NCI-H2196 (cell line): Measurements from ENCODE around the gene TMPRSS3.

Experiments
- DNase-seq: peaks from one replicate; lab custom pipeline; 2025; ENCODE audit not compliant: unreplicated experiment; lab: John Stamatoyannopoulos, UW

The TMPRSS3 gene

DNA sequence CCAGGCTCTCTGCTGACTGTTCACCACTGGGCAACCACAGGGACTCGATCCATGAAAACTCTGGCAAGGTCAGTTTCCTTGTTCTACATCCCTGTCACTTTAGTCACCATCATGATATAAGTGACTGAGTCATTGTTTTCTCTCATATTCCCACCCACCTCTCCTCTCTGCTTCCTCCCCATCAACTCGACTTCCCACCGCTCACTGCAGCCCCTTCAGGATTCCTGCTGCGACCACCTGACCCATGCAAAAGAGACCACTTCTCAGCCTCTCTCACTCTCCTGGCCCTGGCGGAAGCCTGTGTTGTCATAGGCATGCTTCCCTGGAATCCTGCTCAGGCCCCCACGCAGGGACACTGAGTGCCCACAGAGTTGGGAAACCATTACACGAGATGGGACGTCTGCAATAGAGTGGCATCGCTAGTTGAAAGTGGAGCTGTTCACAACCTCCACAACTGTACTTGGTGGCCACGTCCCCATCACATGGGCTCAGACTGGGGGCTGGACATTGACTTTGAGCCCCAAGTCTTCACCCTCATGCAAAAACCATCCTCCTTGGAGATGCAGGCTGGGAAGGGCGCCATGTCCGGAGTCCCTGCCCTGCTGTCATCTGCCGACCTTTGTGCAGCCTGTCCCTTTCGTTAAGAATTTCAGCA, 43.3 kb downstream of the TMPRSS3 start:
- no peak for DNase-seq

DNA sequence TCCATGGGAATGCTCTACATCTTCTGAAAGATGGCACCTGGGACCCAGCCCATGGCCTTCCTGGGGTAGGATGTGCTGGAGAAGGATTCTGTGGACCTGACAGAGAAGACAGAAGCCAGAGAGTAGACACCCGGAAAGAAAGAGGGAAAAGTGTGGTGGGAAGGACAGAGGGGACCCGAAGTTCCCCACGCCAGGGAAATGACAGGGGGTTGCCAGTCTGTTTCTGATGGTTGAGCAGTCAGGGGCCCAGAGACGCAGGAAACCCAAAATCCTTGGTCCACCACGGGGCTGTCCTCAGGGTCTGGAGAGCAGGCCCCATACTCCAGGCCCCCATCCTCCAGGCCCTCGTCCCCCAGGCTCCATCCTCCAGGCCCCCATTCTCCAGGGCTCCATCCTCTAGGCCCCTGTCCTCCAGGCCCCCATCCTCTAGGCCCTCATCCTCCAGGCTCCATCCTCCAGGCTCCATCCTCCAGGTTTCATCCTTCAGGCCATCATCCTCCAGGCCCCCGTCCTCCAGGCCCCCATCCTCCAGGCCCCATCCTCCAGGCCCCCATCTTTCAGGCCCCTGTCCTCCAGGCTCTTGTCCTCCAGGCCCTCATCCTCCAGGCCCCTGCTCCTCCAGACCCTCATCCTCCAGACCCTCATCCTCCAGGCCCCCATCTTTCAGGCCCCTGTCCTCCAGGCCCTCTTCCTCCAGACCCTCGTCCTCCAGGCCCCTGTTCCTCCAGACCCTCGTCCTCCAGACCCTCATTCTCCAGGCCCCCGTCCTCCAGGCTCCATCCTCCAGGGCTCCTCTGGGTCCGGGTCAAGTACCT, 44.0 kb downstream of the TMPRSS3 start:
- DNase-seq, result no peak

DNA sequence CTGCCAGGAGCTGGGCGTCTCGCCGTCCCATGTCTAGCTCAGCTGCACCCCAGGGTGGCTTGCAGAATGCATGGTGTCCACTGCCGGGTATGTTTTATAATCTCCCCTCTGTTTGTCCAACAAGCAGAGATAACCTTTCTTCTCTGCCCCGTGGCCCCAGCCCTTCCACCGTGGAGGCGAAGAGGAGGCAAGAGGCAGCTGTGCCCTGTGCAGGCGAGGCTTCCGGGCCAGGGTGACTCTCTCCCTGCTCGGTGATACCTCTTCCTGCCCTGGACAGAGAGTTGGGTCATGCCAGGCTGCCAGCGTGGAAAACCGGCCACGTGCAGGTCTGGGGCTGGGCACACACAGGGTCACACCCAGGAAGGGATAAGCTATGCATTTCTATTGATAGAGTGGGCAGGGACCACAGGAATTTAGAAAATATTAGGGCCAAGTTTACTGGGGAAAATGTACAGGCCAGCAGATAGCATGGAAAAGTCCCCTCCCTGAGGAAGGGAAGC, 44.9 kb downstream of the TMPRSS3 start, which contains the start of gene TFF2:
Gene TFF2 (minus strand): TSS at position 68 of the 500 bp plus-strand sequence. CDS start 37 bp downstream, at position 31.
- no peak for DNase-seq

DNA sequence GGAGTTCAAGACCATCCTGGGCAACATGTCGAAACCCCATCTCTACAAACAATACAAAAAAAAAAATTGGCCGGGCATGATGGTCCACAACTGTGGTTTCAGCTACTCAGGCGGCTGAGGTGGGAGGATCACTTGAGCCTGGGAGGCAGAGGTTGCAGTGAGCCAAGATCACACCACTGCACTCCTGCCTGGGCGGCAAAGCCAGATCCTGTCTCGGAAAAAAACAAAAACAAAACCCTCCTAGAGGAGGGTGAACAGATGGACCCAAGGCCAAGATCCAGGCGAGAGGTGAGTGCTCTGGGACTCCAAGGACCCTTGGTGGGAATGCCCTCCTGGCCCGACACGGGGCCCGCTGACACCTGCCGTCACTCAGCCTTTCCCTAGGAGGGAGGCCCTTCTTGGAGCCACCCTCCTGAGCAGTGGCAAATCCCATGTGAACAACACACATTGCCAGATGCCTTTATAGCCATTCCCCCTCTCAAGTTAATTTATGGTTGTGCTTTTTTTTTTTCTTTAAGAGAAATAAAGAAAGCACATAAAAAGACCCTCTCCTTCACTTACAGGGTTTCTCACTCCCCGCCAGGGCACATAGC, 45.4 kb downstream of the TMPRSS3 start:
- no peak for DNase-seq

DNA sequence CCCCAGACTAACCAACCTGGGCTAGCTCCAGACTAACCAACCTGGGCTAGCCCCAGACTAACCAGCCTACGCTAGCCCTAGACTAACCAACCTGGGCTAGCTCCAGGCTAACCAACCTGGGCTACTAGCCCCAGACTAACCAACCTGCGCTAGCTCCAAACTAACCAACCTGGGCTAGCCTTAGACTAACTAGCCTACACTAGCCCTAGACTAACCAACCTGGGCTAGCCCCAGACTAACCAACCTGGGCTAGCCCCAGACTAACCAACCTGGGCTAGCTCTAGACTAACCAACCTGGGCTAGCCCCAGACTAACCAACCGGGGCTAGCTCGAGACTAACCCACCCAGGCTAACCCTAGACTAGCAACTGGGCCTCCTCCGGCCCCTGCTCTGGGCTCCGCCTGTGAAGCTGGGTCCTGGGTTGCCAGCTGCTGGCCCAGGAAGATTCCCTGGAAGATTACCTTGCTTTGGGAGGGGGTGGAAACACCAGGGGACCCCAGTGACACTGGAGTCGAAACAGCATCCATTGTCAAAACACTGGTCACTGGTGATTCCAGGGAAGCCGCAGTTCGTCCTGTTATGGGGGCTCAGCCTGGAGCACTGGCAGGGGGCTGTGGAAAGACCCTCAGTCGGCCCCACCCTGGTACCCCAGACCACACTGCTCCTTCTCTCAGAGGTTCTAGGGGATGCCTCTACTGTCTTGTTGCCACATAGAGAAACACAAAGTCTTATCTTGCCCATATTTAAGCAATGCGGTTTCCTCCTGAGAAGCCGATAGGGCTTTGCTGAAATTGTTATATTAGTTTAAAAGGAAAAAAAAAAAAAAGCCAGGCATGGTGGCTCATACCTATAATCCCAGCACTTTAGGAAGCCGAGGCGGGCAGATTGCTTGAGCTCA, 46.2 kb downstream of the TMPRSS3 start:
- no peak for DNase-seq

DNA sequence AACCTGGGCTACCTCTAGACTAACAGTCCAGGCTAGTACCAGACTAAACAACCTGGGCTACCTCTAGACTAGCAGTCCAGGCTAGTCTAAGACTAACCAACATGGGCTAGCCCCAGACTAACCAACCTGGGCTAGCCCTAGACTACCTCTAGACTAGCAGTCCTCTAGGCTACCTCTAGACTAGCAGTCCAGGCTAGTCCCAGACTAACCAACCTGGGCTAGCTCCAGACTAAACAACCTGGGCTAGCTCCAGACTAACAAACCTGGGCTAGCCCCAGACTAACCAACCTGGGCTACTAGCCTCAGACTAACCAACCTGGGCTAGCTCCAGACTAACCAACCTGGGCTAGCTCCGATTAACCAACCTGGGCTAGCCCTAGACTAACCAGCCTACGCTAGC, 47.1 kb downstream of the TMPRSS3 start:
- DNase-seq, result no peak

DNA sequence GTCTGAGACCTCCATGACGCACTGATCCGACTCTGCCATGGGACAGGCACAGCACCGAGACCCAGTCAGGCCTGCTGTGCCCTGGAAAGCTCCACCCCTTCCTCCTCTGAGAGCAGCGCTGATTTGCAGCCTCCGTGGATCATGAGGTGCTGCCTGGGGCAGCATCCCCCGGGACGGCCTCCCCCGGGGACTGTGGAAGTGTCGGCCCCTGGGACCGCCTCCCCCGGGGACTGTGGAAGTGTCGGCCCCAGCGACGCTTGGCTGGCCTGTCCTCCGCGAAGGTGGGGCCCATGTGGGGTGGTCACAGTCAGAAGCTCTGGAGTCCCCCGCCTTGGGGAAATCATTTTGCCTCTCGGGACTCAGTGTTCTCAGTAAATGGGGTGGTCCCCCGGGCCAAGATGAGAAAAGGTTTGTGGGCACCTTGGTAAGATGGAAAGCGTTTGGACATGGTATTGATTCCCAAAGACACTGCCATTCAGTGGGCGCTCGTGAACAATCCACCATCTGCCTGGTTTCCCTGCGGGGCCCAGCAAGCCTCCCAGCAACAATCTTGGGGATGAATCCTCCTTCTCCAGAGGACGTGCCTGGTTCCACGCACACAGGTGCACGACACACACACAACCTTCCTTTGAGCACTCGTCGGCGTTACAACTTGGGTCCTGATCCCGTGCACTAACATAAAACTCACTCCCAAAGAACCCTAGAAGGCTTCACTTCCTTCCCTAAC, 48.1 kb downstream of the TMPRSS3 start:
- DNase-seq, result no peak

DNA sequence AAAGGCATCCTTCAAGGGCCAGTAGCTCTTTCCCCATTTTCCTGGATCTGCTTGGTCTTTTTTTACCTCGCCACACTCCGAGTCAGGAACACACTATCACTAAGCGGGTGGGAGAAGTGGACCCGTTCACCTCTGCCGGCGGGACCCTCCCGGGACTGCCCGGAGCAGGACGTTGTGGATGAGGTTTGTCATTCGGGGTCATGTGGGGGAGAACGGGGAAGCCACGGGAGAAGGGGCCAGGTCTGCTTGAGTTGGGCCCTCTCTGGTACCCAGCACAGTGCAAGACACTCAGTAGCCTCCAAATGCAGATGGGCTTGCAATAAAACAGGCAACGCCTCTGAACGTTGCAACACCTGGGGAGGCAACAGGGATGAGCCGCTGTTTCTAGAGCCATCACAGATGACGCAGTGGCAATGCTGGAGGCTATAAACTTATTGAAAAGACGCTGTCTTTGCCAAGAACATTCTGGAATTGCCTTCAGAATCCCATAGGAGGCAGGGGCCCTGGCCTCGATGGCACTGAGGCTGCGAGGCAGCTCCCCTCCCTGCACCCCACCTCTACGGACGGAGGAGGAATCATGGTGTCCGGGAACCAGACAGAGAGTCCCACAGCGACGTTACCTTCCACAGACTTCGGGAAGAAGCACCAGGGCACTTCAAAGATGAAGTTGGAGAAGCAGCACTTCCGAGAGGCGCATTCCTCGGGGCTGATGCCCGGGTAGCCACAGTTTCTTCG, 48.8 kb downstream of the TMPRSS3 start:
- DNase-seq, result no peak

DNA sequence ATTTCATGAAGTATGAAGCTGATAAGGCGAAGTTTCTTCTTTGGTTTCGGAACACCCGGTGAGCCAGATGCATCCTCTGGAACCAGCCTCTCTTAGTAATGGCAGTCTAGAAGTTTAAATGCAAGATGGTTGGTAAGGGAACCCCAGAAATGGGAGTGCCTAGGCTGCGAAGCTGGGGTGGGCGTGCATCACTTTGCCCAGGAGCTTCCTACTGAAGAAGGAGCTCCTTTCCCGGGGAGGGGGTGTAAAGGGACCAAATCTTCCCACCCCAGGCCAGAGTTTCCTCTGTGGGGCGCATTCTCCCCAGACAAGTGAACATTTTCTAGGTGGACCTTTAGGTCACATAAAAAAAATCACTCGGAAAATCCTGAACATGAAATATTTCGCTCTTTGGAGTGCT, 49.4 kb downstream of the TMPRSS3 start:
- DNase-seq, result no peak

DNA sequence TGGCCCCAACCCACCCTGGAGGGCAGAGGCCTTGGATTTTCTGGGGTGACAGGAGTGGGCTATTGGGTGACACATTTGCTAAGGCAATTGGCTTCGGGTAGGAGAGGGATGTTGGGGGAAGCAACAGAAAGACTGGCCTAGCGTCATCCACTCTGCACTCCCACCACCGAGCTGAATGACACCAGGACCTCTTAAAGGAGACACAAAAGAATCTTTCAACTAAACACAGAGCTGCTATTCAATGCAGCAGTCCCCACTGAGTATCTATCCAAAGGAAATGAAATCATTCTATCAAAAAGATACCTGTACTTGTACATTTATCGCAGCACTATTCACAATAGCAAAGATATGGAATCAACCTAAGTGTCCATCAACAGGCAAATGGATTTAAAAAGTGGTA, 51.2 kb downstream of the TMPRSS3 start:
- no peak for DNase-seq

DNA sequence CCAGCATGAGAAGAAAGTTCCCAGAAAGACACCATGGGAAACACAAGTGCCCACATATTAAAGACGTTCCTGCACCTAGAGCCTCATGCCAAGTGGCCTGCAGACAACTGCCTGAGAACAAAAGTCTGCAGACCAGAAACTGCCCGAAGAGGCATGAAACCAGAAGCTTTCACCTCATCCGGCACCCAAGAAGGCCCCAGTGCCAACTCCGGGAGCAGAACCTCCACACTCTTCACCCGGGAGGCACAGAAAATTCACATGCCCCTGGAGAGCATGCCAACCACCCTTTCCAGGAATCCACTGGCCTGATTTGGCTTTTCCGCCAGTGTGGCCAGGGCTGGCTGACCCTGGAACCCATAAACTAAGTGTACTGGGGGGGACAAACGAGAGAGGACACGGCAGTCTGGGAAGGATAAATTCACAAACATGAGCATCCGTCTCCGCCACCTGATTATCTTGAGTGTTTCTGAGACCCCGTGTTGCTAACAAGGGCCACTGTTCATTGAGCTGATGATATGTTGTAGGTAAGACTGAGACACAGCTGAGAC, 51.8 kb downstream of the TMPRSS3 start:
- no peak for DNase-seq

DNA sequence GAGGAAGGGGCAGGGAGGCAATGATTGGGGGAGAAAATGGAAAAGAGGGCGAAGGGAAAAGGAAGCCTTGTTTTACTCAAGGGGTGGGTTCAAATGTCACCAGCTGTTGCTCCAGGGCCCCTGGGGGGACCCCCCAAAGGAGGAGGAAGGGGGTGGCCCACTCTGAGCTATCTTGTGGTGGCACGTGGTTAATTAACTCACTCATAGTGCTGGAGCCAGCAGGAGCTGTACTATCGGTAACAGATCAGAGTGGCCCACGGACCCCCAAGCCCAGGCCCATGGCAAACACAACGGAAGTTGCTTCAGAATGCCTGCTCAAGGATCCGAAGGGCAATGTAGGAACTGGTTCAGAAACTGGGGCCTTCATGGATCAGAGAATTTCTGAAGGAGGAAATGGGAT, 52.3 kb downstream of the TMPRSS3 start:
- DNase-seq, result no peak

DNA sequence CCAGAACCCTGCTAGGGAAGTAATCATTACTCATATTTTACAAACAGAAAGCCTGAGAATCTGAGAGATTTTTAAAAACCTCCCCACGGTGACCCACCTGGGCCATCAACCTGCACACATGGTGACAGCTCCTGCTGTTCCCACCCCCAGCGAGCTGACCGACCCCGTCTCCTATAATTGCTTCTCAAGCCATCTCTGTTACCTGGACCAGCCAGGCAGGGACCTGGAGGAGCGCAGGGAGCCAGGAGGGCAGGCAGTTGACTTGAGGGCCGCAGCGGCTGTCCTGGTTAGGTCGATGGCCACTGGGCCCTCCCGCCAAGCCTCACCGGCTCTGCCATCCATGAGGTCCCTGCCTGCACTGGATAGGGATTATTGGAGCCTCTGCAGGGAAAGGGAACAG, 52.8 kb downstream of the TMPRSS3 start:
- DNase-seq, result no peak

DNA sequence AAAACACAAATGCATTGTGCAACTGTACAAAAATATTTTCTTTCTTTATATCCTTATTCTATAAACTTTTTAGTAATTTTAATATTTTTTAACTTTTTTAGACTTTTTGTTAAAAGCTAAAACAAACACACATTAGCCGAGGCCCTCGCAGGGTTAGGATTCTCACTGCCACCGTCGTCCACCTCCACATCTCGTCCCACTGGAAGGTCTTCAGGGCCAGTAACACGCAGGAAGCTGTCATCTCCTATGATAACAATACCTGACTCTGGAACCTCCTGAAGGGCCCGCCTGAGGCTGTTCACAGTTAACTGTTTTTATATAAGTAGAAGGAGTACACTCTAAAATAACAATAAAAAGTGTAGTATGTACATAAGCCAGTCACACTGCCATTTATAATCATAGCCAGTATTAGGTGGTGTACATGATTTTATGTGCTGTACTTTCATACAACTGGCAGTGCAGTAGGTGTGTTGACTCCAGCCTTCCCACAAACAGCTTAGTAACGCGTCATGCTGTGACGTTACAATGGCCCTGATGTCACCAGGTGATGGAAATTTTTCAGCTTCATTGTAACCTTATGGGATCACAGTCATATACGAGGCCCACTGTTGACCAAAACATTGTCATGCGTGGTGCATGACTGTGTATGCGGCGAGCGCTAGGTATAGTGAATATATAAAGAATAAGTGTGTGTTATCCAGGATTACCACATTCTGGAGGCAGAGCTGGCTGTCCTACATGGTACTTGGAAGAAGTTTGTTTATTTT, 53.9 kb downstream of the TMPRSS3 start:
- no peak for DNase-seq

DNA sequence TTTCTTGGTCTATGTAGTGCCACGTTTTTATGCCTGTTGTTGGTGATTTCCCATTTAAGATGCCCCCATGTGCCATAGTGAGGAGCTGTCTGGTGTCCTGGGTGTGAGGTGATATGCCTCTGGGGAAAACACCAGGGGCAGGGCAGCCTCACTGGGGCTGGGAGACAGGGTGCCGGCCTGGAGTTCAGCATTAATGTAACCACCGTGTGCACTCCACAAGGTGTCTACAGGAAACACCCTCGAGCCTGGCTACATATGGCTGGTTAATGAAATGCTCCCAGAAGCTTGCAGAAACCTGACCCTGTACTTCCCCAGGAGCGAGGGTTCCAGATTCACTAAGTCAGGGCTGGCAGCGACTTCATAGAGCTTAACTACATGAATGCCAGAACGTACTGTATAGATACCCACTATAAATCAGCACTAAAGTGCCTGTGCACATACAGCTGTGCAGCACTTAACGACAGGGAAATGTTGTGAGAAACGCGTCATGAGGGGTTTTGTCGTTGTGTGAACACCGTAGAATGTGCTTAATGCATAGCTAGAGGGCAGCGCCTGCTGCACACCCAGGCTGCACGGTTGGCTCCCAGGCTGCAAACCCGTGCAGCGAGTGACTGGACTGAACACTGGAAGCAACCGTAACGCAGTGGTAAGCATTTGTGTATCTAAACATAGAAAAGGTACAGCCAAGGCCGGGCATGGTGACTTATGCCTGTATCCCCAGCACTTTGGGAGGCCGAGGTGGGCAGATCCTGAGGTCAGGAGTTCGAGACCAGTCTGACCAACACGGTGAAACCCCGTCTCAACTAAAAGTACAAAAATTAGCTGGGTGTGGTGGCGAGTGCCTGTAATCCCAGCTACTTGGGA, 55.4 kb downstream of the TMPRSS3 start:
- no peak for DNase-seq

DNA sequence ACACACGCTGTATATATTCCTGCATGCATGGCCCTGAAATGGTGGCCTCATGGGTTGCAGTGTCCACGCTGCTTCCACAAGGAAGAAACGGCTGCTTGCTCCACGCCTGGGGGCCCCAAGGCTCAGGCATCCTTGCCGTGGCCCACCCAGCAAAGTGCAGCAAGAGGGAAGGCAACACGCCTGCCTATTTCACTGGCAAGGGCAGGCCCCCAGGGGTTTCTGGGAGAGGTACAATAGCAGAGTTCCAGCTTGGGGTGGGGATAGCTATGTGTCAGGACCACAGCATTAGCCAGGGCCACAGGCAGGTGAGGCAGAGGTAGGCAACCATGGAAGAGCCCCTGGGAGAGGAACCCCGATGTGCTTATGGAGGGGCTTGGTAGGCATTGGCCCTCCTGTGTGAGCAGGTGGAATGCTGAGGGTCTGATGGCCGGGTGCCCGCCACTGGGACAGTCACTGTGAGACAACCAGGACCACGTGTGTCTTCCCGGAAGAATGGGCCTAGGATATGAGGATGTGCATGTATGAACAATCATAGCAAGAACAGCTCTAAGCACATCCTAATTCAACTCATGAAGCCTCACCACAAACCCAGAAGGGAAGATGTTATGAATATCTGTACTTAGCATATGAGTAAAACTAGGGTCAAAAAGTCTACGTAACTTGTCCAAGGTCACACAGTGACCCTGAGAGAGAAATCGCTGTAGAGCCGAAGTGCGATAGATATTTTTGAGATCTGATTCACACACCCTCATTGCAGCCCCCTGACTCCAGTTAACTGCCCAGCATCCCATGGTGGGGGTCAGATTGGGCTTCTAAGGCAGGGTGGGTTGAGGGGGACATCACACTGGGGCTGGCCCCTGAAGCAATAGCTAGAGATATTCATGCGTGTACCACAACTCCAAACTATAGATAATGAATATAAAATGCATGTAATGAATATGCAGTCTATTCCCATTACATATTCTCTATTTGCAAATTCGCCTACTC, 56.8 kb downstream of the TMPRSS3 start:
- DNase-seq, result no peak
